ENCODE results near the gene CENPP.

Gene CENPP

GRCh38 chr9:92642041-92642451, 316.3 kb downstream of the CENPP start:
- no peaks in the 10 kb centered on the region for H3K4me1 ChIP-seq (ENCODE audit: control insufficient read depth, insufficient read depth, low read length)
- H3K27ac ChIP-seq (ENCODE audit: low read depth, low read length), result no peak overlapping the region
- no peak overlapping the region for H3K4me3 ChIP-seq (ENCODE audit: low read length)
- H3K27me3 ChIP-seq (ENCODE audit: control insufficient read depth, insufficient read depth, low read length), result no peaks in the 10 kb centered on the region
- peaks cover 19% of the 10 kb centered on the region for H3K36me3 ChIP-seq (ENCODE audit: control insufficient read depth, insufficient read depth, low read length)
- no peak overlapping the region for H3K9ac ChIP-seq (ENCODE audit: low read length)

DNA sequence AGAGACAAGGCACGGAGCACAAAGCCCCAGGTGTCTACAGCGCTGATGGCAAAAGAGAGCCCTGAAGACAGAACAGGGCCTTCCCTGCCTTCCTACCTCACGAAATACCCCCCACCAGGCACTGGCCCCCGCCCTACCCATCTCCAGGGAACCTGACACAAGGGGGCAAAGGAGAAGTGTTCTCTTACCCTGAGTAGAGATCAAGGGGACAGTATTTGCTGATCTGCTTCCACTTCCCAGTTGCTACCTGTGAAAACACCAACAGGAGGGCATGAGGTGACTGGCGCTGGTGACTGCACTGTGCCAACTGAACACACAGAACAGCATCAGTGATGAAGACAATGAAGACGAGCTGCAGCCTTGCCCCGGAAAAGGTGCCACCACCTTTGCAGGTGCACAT, 316.8 kb downstream of the CENPP start:
- Histone ChIP-seq H3K4me1 (ENCODE audit: control insufficient read depth, insufficient read depth, low read length) (no peaks in the 10 kb centered on the region), H3K27me3 (ENCODE audit: control insufficient read depth, insufficient read depth, low read length) (no peaks in the 10 kb centered on the region), H3K36me3 (ENCODE audit: control insufficient read depth, insufficient read depth, low read length) (peaks cover 22% of the 10 kb centered on the region), H3K27ac (ENCODE audit: low read depth, low read length) (no peak overlapping the region), H3K4me3 (ENCODE audit: low read length) (no peak overlapping the region), H3K9ac (ENCODE audit: low read length) (no peak overlapping the region)

DNA sequence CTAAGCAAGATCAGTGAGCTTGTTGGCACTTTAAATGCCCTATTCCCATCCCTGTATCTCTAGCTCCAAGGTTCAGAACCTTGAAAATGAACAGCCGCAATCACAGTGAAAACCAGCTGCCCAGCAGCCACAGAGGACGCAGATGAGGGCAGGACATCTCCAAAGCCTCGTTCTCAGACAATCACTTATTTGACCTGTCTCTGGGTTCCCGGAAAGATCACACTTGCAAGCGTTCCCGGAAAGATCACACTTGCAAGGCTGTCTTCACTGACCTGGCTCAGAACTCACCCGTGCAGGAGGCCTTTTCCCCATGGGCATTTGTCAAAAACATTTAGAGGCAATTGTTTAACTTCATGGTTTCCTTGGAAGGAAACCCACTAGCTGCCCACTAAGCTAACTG, 318.5 kb downstream of the CENPP start:
- Histone ChIP-seq H3K27ac (ENCODE audit: low read depth, low read length) (no peak overlapping the region), H3K4me1 (ENCODE audit: control insufficient read depth, insufficient read depth, low read length) (no peaks in the 10 kb centered on the region), H3K27me3 (ENCODE audit: control insufficient read depth, insufficient read depth, low read length) (no peaks in the 10 kb centered on the region), H3K9ac (ENCODE audit: low read length) (no peak overlapping the region), H3K4me3 (ENCODE audit: low read length) (no peak overlapping the region), H3K36me3 (ENCODE audit: control insufficient read depth, insufficient read depth, low read length) (peaks cover 29% of the 10 kb centered on the region)

- Histone ChIP-seq H3K4me3 (ENCODE audit: low read length) (no peak overlapping the region), H3K27me3 (ENCODE audit: control insufficient read depth, insufficient read depth, low read length) (no peaks in the 10 kb centered on the region), H3K4me1 (ENCODE audit: control insufficient read depth, insufficient read depth, low read length) (peaks cover under 1% of the 10 kb centered on the region), H3K9ac (ENCODE audit: low read length) (no peak overlapping the region), H3K36me3 (ENCODE audit: control insufficient read depth, insufficient read depth, low read length) (peaks cover 29% of the 10 kb centered on the region), H3K27ac (ENCODE audit: low read depth, low read length) (no peak overlapping the region)
These were observed 319.3 kb downstream of the CENPP start for GRCh38 chr9:92645041-92645440.

DNA sequence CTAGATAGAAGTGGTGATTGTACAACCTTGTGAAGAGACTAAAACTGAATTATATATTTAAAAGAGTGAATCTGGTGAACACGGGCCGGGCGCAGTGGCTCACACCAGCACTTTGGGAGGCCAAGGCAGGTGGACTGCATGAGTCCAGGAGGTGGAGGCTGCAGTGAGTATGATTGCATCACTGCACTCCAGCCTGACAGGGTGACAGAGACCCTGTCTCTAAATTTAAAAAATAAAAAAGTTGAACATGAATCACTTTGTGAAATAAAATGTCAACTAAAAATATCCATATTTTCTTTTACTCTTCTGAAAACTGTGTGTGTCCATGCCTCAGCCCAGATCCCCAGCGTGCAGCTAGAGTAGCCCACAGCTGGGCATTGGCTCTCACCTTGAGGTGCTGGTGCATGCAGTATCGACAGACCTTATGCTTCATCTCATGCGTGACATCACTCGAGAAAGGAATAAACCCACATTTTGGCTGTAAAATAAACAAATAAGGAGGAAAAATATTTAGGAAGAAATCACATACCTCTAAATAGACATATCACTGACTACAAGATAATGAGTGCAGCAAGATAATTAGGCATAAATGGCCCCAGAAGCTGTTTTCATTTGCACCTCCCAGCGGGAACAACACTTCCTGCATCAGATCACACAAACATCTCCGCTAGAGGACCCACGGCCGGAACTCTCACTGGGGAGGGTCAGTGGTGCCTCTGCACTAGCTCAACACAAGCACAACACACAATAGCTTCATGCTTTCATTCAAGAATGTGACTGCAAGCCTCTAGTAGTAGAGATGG, 322.1 kb downstream of the CENPP start:
- H3K36me3 ChIP-seq (ENCODE audit: control insufficient read depth, insufficient read depth, low read length), result peaks cover 23% of the 10 kb centered on the region

DNA sequence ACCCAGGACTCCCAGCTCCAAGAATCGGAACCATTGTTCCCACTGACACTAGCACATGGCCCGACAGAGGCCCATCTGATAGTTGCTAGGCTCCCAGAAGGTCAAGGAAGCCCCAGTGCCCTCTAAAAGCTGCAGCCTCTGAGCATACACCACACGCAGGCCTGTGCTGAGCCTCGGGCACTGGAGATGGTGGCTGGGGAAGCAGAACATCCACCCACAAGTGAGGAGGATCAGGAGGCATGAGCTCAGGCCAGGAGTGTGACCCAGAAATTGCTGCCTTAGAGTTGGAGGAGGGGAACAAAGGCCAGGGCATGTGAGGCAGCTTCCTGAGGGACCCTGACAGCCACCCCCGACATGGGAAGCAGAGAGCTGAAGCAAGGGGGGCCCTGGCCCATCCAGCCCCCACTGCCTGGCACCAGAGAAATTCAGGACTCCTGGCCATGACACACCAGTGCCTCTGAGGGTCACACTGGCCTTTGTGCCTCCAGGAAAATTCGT, 322.8 kb downstream of the CENPP start:
- H3K27ac ChIP-seq (ENCODE audit: low read depth, low read length), result no peak overlapping the region
- peaks cover 22% of the 10 kb centered on the region for H3K36me3 ChIP-seq (ENCODE audit: control insufficient read depth, insufficient read depth, low read length)
- H3K27me3 ChIP-seq (ENCODE audit: control insufficient read depth, insufficient read depth, low read length), result no peaks in the 10 kb centered on the region
- no peak overlapping the region for H3K4me3 ChIP-seq (ENCODE audit: low read length)
- peaks cover 22% of the 10 kb centered on the region for H3K4me1 ChIP-seq (ENCODE audit: control insufficient read depth, insufficient read depth, low read length)
- no peak overlapping the region for H3K9ac ChIP-seq (ENCODE audit: low read length)

More for the DNA sequence above, 322.1 kb downstream of the CENPP start:
- no peak overlapping the region for H3K27ac ChIP-seq (ENCODE audit: low read depth, low read length)
- peaks cover 17% of the 10 kb centered on the region for H3K4me1 ChIP-seq (ENCODE audit: control insufficient read depth, insufficient read depth, low read length)
- no peak overlapping the region for H3K9ac ChIP-seq (ENCODE audit: low read length)
- H3K27me3 ChIP-seq (ENCODE audit: control insufficient read depth, insufficient read depth, low read length), result no peaks in the 10 kb centered on the region
- no peak overlapping the region for H3K4me3 ChIP-seq (ENCODE audit: low read length)

- Histone ChIP-seq H3K4me3 (ENCODE audit: low read length) (no peak overlapping the region), H3K4me1 (ENCODE audit: control insufficient read depth, insufficient read depth, low read length) (peaks cover 25% of the 10 kb centered on the region), H3K9ac (ENCODE audit: low read length) (no peak overlapping the region), H3K27ac (ENCODE audit: low read depth, low read length) (no peak overlapping the region), H3K27me3 (ENCODE audit: control insufficient read depth, insufficient read depth, low read length) (no peaks in the 10 kb centered on the region), H3K36me3 (ENCODE audit: control insufficient read depth, insufficient read depth, low read length) (peaks cover 17% of the 10 kb centered on the region)
These were observed 323.3 kb downstream of the CENPP start for GRCh38 chr9:92649007-92649406.

DNA sequence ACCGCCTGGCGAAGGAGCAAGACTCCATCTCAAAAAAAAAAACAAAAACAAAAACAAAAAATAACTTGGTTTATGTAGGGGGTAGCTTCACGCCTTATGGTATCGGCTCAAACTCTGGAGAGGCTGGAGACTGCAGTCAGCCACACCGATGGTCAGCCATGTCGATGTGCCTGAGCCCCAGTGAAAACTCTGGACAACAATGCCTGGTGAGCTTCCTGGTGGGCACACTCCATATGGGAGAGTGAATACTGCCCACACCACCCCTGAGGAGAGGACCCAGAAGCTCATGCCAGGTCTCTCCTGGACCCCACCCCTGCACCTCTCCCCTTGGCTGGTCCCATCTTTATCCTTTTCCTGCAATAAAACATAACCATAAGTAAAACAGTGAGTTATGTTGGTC, 324.5 kb downstream of the CENPP start:
- peak overlapping the region; percentile 77 for H3K27ac ChIP-seq (ENCODE audit: low read depth, low read length)
- no peak overlapping the region for H3K4me3 ChIP-seq (ENCODE audit: low read length)
- H3K36me3 ChIP-seq (ENCODE audit: control insufficient read depth, insufficient read depth, low read length), result peaks cover 21% of the 10 kb centered on the region

GRCh38 chr9:92650839-92651621, 325.3 kb downstream of the CENPP start:
- Histone ChIP-seq H3K9ac (ENCODE audit: low read length) (no peak overlapping the region), H3K4me1 (ENCODE audit: control insufficient read depth, insufficient read depth, low read length) (peaks cover 25% of the 10 kb centered on the region), H3K36me3 (ENCODE audit: control insufficient read depth, insufficient read depth, low read length) (peaks cover 23% of the 10 kb centered on the region), H3K4me3 (ENCODE audit: low read length) (no peak overlapping the region), H3K27me3 (ENCODE audit: control insufficient read depth, insufficient read depth, low read length) (no peaks in the 10 kb centered on the region), H3K27ac (ENCODE audit: low read depth, low read length) (peak overlapping the region; percentile 77)

More for the DNA sequence above, 324.5 kb downstream of the CENPP start:
- Histone ChIP-seq H3K4me1 (ENCODE audit: control insufficient read depth, insufficient read depth, low read length) (peaks cover 25% of the 10 kb centered on the region), H3K9ac (ENCODE audit: low read length) (no peak overlapping the region), H3K27me3 (ENCODE audit: control insufficient read depth, insufficient read depth, low read length) (no peaks in the 10 kb centered on the region)

- Histone ChIP-seq H3K36me3 (ENCODE audit: control insufficient read depth, insufficient read depth, low read length) (peaks cover 20% of the 10 kb centered on the region), H3K27me3 (ENCODE audit: control insufficient read depth, insufficient read depth, low read length) (no peaks in the 10 kb centered on the region), H3K9ac (ENCODE audit: low read length) (no peak overlapping the region), H3K4me3 (ENCODE audit: low read length) (no peak overlapping the region), H3K27ac (ENCODE audit: low read depth, low read length) (peak overlapping the region; percentile 59), H3K4me1 (ENCODE audit: control insufficient read depth, insufficient read depth, low read length) (peaks cover 25% of the 10 kb centered on the region)
These were observed 326.7 kb downstream of the CENPP start for GRCh38 chr9:92652461-92652860.

GRCh38 chr9:92654481-92655301, 328.9 kb downstream of the CENPP start:
- Histone ChIP-seq H3K27me3 (ENCODE audit: control insufficient read depth, insufficient read depth, low read length) (no peaks in the 10 kb centered on the region), H3K4me3 (ENCODE audit: low read length) (no peak overlapping the region), H3K36me3 (ENCODE audit: control insufficient read depth, insufficient read depth, low read length) (peaks cover 8% of the 10 kb centered on the region), H3K9ac (ENCODE audit: low read length) (no peak overlapping the region), H3K4me1 (ENCODE audit: control insufficient read depth, insufficient read depth, low read length) (peaks cover 25% of the 10 kb centered on the region), H3K27ac (ENCODE audit: low read depth, low read length) (no peak overlapping the region)

- Histone ChIP-seq H3K4me1 (ENCODE audit: control insufficient read depth, insufficient read depth, low read length) (peaks cover 21% of the 10 kb centered on the region), H3K4me3 (ENCODE audit: low read length) (no peak overlapping the region), H3K36me3 (ENCODE audit: control insufficient read depth, insufficient read depth, low read length) (peaks cover 8% of the 10 kb centered on the region), H3K9ac (ENCODE audit: low read length) (no peak overlapping the region), H3K27ac (ENCODE audit: low read depth, low read length) (no peak overlapping the region), H3K27me3 (ENCODE audit: control insufficient read depth, insufficient read depth, low read length) (no peaks in the 10 kb centered on the region)
These were observed 329.6 kb downstream of the CENPP start for GRCh38 chr9:92655366-92655765.

All from rectal smooth muscle tissue (tissue), 1 donor.